ENCODE results near the gene ANO5. TPM values are rescaled to one million over a fixed set of nuclear protein-coding genes. Genes with fewer than 3 reads are reported as not detected.
"Not testable (repeated sequence)": the region's sequence is repeated elsewhere in the genome, so short reads cannot be mapped to it uniquely, and the experiment has no call there.

ANO5 gene
- total RNA-seq, 1 donor from 2014 or later: 1.6 TPM

- DNase-seq (ENCODE audit: low read depth): no peak
- H3K4me3 ChIP-seq (ENCODE audit: low read depth, low read length): no peak overlapping the region
- no peak for TF ChIP-seq CTCF (conservative IDR thresholded peaks at IDR 0.05; ENCODE audit: low read depth, low read length)
Measured at GRCh38 chr11:22234743-22235142, 41.9 kb downstream of the ANO5 start.

- peak; percentile 6 for DNase-seq (ENCODE audit: low read depth)
- no peak overlapping the region for H3K4me3 ChIP-seq (ENCODE audit: low read depth, low read length)
- peak; percentile 77 for TF ChIP-seq CTCF (conservative IDR thresholded peaks at IDR 0.05; ENCODE audit: low read depth, low read length)
Measured at GRCh38 chr11:22244986-22245592, 52.2 kb downstream of the ANO5 start.

GRCh38 chr11:22246992-22247391 lies 54.1 kb downstream of the ANO5 start:
- DNase-seq (ENCODE audit: low read depth): no peak
- H3K4me3 ChIP-seq (ENCODE audit: low read depth, low read length): no peak overlapping the region
- no peak for TF ChIP-seq CTCF (conservative IDR thresholded peaks at IDR 0.05; ENCODE audit: low read depth, low read length)

- no peak for DNase-seq (ENCODE audit: low read depth)
- no peak overlapping the region for H3K4me3 ChIP-seq (ENCODE audit: low read depth, low read length)
- no peak for TF ChIP-seq CTCF (conservative IDR thresholded peaks at IDR 0.05; ENCODE audit: low read depth, low read length)
Measured at GRCh38 chr11:22249871-22250270, 57.0 kb downstream of the ANO5 start.

GRCh38 chr11:22256876-22257275 lies 64.0 kb downstream of the ANO5 start:
- DNase-seq (ENCODE audit: low read depth): no peak
- no peak for TF ChIP-seq CTCF (conservative IDR thresholded peaks at IDR 0.05; ENCODE audit: low read depth, low read length)
- no peak overlapping the region for H3K4me3 ChIP-seq (ENCODE audit: low read depth, low read length)

GRCh38 chr11:22263613-22264012 lies 70.7 kb downstream of the ANO5 start:
- no peak overlapping the region for H3K4me3 ChIP-seq (ENCODE audit: low read depth, low read length)
- no peak for DNase-seq (ENCODE audit: low read depth)
- TF ChIP-seq CTCF (conservative IDR thresholded peaks at IDR 0.05; ENCODE audit: low read depth, low read length): no peak

- not testable (repeated sequence) for DNase-seq (ENCODE audit: low read depth); H3K4me3 ChIP-seq (ENCODE audit: low read depth, low read length)
Measured at GRCh38 chr11:22268983-22269624, 76.2 kb downstream of the ANO5 start.
